Left hindlimb (tissue), 1 donor: ENCODE data around the gene RNU1-1.
"Not testable (repeated sequence)": the region's sequence is repeated elsewhere in the genome, so short reads cannot be mapped to it uniquely, and the experiment has no call there.

ENCODE experiments used
- DNase-seq: peaks from one replicate; pipeline ENCODE4 v3.0.0-alpha.2; 2018

RNU1-1 gene

GRCh38 chr1:16491056-16491675 is 22.9 kb downstream of the RNU1-1 start:
- no peak for DNase-seq

GRCh38 chr1:16489195-16489880 is 24.7 kb downstream of the RNU1-1 start:
- not testable (repeated sequence) for DNase-seq

- not testable (repeated sequence) for DNase-seq
Measured at GRCh38 chr1:16487011-16487410, 27.1 kb downstream of the RNU1-1 start.

GRCh38 chr1:16486316-16486715 is 27.8 kb downstream of the RNU1-1 start:
- DNase-seq: not testable (repeated sequence)

DNA sequence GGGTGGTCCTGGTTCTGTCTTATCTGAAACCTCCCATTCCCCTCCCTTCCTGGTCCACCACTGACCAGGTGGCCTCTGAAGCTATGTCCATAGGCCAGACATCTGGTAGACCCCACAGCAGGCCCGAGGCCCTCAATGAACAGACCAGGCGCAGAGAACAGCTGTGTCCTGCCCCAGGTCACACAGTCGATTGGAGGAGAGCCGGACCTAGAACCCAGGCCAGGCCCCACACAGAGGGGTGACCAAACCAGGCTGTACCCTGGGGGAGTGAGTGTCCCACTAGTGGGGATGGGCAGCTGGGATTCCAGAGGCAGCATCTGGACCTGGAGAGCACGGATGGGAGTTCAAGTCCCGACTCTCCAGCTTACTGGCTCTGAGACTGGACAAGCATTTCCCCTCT is 29.2 kb downstream of the RNU1-1 start:
- no peak for DNase-seq

GRCh38 chr1:16484501-16484835 is 29.6 kb downstream of the RNU1-1 start:
- no peak for DNase-seq

DNA sequence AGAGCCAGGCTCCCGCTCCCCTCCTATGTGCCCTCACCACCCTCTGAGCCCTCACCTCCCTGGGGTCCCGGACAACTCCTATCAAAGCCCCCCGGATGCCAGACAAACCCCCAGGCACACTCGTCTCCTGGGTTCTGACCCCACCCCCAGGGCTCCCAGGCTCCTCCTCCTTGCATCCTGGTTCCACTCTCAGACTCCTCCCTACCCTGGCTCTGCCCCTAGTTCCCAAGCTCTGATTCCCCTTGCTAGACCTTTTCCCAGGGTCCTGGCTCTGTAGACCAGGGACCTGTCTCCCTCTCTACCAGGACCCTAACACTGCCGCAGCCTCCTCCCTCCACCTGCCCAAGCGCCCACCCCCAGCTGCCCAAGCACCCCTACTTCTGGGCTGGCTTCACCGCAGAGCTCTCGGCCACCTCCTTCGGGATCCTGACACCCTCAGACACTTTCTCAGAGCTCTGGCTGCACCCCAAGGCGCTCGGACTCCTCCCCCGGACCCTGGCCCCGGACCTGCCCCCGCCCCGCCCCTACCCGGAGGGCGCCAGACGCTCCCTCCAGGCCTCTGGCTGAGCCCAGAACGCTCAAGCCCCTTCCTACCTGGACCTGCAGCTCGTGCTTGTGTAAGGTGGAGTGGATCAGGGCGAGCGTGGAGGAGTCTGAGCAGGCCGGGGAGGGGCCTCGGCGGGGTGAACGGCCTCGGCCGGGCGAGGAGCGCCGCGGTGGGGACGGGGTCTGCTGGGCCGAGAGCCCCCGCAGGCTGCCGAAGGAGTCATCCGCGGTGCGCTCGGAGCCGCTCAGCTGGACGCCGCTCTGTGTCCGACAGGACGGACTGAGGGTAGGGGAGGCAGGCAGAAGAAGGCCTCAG is 30.2 kb downstream of the RNU1-1 start:
- not testable (repeated sequence) for DNase-seq

GRCh38 chr1:16483146-16483545 is 30.9 kb downstream of the RNU1-1 start:
- not testable (repeated sequence) for DNase-seq

DNA sequence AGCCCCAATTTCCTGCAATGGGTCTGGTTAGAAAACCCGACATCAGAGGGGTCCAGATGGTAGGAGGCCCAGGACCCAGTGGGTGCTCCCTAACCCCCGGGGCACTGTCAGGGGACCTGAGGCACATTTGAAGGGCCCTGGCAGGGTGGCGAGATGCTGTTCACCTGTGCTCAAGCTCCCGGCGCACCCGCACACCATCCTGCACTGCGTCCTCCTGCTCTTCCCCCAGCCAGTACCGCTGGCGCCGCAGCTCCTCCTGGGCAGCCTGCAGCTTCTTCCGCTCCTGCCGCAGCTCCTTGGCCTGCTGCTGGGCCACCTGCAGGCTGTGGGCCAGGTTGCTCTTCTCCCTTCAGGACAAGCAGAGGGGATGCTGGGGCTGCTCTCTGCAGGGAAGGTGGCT is 36.0 kb downstream of the RNU1-1 start:
- no peak for DNase-seq

- not testable (repeated sequence) for DNase-seq
Measured at GRCh38 chr1:16475771-16476770, 38.0 kb downstream of the RNU1-1 start.

DNA sequence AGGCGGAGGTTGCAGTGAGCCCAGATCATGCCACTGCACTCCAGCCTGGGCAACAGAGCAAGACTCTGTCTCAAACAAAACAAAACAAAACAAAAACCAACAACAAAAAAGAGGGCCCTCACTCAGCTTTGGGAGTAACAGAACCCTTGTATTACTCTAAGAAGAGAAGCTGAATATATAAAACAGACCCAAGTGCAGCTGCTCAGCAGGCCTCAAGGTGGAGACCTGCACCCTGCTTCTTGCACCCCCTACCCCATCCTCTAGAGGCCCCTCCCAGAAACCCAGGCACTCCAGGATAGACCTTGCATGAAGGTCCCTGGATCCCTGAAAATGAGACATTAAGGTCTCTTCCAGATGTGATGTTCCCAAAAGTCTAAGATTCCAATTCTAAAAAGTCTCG is 39.2 kb downstream of the RNU1-1 start:
- DNase-seq: not testable (repeated sequence)

DNA sequence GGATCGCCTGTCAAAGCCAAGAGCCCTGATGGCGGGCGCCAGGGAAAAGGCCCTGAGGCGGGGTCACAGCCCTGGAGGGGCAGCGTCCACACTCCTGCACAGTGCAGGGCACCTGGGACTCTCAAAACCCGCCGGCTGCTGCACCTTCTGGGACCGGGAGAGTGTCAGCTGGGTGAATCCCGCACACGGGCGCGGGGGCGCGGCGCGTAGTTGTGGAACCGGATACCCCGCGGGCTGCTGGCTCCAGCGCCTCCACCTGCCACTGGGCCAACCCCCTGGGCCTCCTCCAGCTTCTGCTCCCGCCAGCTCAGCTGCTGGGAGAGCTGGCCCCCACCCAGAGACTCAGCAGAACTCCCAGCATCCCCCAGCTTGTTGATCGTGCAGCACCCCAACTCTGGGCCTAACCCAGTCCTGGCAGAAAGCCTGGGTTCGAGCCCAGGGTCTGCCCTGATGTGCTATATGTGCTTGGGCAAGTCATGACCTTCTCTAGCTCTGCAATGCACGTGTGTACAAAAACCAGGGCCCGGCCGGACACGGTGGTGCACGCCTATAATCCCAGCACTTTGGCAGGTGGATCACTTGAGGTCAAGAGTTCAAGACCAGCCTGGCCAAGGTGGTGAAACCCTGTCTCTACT is 39.8 kb downstream of the RNU1-1 start:
- no peak for DNase-seq

DNA sequence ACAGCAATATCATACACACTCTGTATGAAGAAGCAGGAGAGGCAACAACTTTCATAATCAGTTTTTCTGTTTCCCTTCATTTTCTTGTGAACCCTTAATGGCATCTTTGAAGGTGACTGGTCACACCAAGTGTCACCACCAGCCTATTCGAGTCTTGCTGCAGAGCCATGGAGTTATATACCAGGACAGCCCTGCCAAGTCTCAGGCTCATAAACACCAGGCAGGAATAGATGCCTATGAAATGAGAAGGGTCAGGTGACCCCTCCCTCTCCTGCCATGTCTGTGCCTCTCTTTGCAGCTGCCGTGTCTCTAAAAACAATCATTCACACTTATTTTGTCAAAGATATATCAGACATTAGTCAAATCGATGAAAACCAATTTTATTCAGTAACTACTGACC is 45.5 kb downstream of the RNU1-1 start:
- no peak for DNase-seq

- no peak for DNase-seq
Measured at GRCh38 chr1:16464917-16465625, 49.0 kb downstream of the RNU1-1 start.
